Measurements from ENCODE around the gene FCHSD2. TPM values are rescaled to one million over a fixed set of nuclear protein-coding genes. Genes with fewer than 3 reads are reported as not detected.

FCHSD2 gene
- total RNA-seq, 1 donor from 2014 or later: 22.2 TPM

GRCh38 chr11:72802822-72803221, 339.3 kb downstream of the FCHSD2 start:
- Histone ChIP-seq H3K4me1 (peaks cover 6% of the 10 kb centered on the region), H3K36me3 (no peaks in the 10 kb centered on the region), H3K4me3 (no peak overlapping the region), H3K9me3 (ENCODE audit: low read depth) (no peaks in the 10 kb centered on the region), H3K9ac (no peak overlapping the region), H3K27ac (no peak overlapping the region), H3F3A (ENCODE audit: low read depth) (peaks cover 7% of the 10 kb centered on the region), H3K4me2 (no peak overlapping the region), H2AFZ (replicated peaks) (no peak overlapping the region), H3K27me3 (no peaks in the 10 kb centered on the region), H4K20me1 (ENCODE audit: low read depth) (no peaks in the 10 kb centered on the region), H3K79me2 (ENCODE audit: low read depth) (no peaks in the 10 kb centered on the region)
- peaks cover 4% of the 10 kb centered on the region for H3K36me3 Mint-ChIP-seq
- no peaks in the 10 kb centered on the region for H3K9me3 Mint-ChIP-seq
- H3K27me3 Mint-ChIP-seq (ENCODE audit: insufficient read depth, low read depth): peaks cover 4% of the 10 kb centered on the region
- no peak overlapping the region for H3K27ac Mint-ChIP-seq
- no peak overlapping the region for H3K4me3 Mint-ChIP-seq
- DNase-seq (ENCODE audit: low spot score): no peak
- TF ChIP-seq EZH2phosphoT487 (IDR thresholded peaks at IDR 0.05) (no peak), CTCF (IDR thresholded peaks at IDR 0.05) (no peak), EZH2 (IDR thresholded peaks at IDR 0.05) (no peak)
- H3K4me1 Mint-ChIP-seq: peaks cover 6% of the 10 kb centered on the region

GRCh38 chr11:72799441-72799840, 342.7 kb downstream of the FCHSD2 start:
- peaks cover 4% of the 10 kb centered on the region for H3K27me3 Mint-ChIP-seq (ENCODE audit: insufficient read depth, low read depth)
- no peaks in the 10 kb centered on the region for H3F3A ChIP-seq (ENCODE audit: low read depth)
- H2AFZ ChIP-seq (replicated peaks): no peak overlapping the region
- no peaks in the 10 kb centered on the region for H3K9me3 Mint-ChIP-seq
- H3K4me1 Mint-ChIP-seq: peaks cover 11% of the 10 kb centered on the region
- H3K4me3 Mint-ChIP-seq: no peak overlapping the region
- H3K79me2 ChIP-seq (ENCODE audit: low read depth): no peaks in the 10 kb centered on the region
- no peak overlapping the region for H3K4me2 ChIP-seq
- H3K36me3 ChIP-seq: no peaks in the 10 kb centered on the region
- no peak overlapping the region for H3K27ac Mint-ChIP-seq
- DNase-seq (ENCODE audit: low spot score): no peak
- H3K4me3 ChIP-seq: no peak overlapping the region
- peaks cover 4% of the 10 kb centered on the region for H3K36me3 Mint-ChIP-seq
- no peak for TF ChIP-seq CTCF (IDR thresholded peaks at IDR 0.05)
- peaks cover 6% of the 10 kb centered on the region for H3K4me1 ChIP-seq
- H4K20me1 ChIP-seq (ENCODE audit: low read depth): no peaks in the 10 kb centered on the region
- no peak overlapping the region for H3K27ac ChIP-seq
- H3K27me3 ChIP-seq: no peaks in the 10 kb centered on the region
- no peaks in the 10 kb centered on the region for H3K9me3 ChIP-seq (ENCODE audit: low read depth)
- H3K9ac ChIP-seq: no peak overlapping the region

GRCh38 chr11:72798361-72798760, 343.8 kb downstream of the FCHSD2 start:
- H3K4me2 ChIP-seq: no peak overlapping the region

More at GRCh38 chr11:72798361-72798760, 343.8 kb downstream of the FCHSD2 start:
- Histone ChIP-seq H3K36me3 (no peaks in the 10 kb centered on the region), H4K20me1 (ENCODE audit: low read depth) (no peaks in the 10 kb centered on the region), H3K9ac (no peak overlapping the region), H3K27me3 (no peaks in the 10 kb centered on the region), H3K4me3 (no peak overlapping the region), H2AFZ (replicated peaks) (no peak overlapping the region), H3K4me1 (peaks cover 6% of the 10 kb centered on the region), H3K27ac (no peak overlapping the region), H3K9me3 (ENCODE audit: low read depth) (no peaks in the 10 kb centered on the region), H3F3A (ENCODE audit: low read depth) (no peaks in the 10 kb centered on the region), H3K79me2 (ENCODE audit: low read depth) (no peaks in the 10 kb centered on the region)
- Mint-ChIP-seq H3K9me3 (no peaks in the 10 kb centered on the region), H3K36me3 (peaks cover 4% of the 10 kb centered on the region), H3K4me3 (no peak overlapping the region), H3K27me3 (ENCODE audit: insufficient read depth, low read depth) (peaks cover 4% of the 10 kb centered on the region), H3K4me1 (peaks cover 13% of the 10 kb centered on the region), H3K27ac (peak overlapping the region; percentile 63)
- TF ChIP-seq EZH2 (IDR thresholded peaks at IDR 0.05) (no peak), CTCF (IDR thresholded peaks at IDR 0.05) (no peak)
- peak; percentile 1 for DNase-seq (ENCODE audit: low spot score)
